GM23338 (cell line): ENCODE data around the gene SIGLEC8. TPM values are rescaled to one million over a fixed set of nuclear protein-coding genes. Genes with fewer than 3 reads are reported as not detected.

Experiments
- ATAC-seq: fragments of 200-7000 bp; cut with Tn5 transposase; 3 replicates; pipeline ENCODE4 v1.9.1; 2020
- DNase-seq: peaks from one replicate; pipeline ENCODE4 v3.0.0-alpha.2; 2015; ENCODE audit warnings: low spot score
- H2AFZ ChIP-seq: fragments of 200-600 bp; sonication (generic); 2 replicates; pipeline ENCODE4 v1.8.0; 2016; ENCODE audit warnings: antibody characterized with exemption, mild to moderate bottlenecking, moderate library complexity
- H3F3A ChIP-seq: fragments of 200-600 bp; sonication (generic); replicated peaks from 2 replicates; pipeline ENCODE4 v1.8.0; 2017; ENCODE audit warnings: antibody characterized with exemption, mixed run types, low read depth
- H3K27ac ChIP-seq: fragments of 200-600 bp; sonication (generic); 2 replicates; pipeline ENCODE4 v1.6.1; 2016; ENCODE audit warnings: low read depth
- H3K27me3 ChIP-seq: fragments of 200-600 bp; sonication (generic); 2 replicates; pipeline ENCODE4 v1.8.0; 2016; ENCODE audit warnings: mild to moderate bottlenecking, mixed run types, moderate library complexity; ENCODE audit not compliant: insufficient read depth
- H3K36me3 ChIP-seq: fragments of 200-600 bp; sonication (generic); 2 replicates; pipeline ENCODE4 v1.8.0; 2016; ENCODE audit warnings: mild to moderate bottlenecking; ENCODE audit not compliant: insufficient read depth
- H3K4me1 ChIP-seq: fragments of 200-600 bp; sonication (generic); 2 replicates; pipeline ENCODE4 v1.8.0; 2016; ENCODE audit warnings: mild to moderate bottlenecking, moderate library complexity; ENCODE audit not compliant: insufficient read depth
- H3K4me2 ChIP-seq: fragments of 200-600 bp; sonication (generic); 2 replicates; pipeline ENCODE4 v1.7.1; 2017; ENCODE audit warnings: mixed run types
- H3K4me3 ChIP-seq: fragments of 200-600 bp; sonication (generic); 2 replicates; pipeline ENCODE4 v1.6.1; 2016; ENCODE audit warnings: mixed run types
- H3K79me2 ChIP-seq: fragments of 200-600 bp; sonication (generic); replicated peaks from 2 replicates; pipeline ENCODE4 v1.8.0; 2017; ENCODE audit warnings: mild to moderate bottlenecking; ENCODE audit not compliant: insufficient read depth
- H3K9me2 ChIP-seq: fragments of 200-600 bp; sonication (generic); 2 replicates; pipeline ENCODE4 v1.8.0; 2017; ENCODE audit not compliant: insufficient read depth
- H4K20me1 ChIP-seq: fragments of 200-600 bp; sonication (generic); replicated peaks from 2 replicates; pipeline ENCODE4 v1.8.0; 2017; ENCODE audit warnings: mild to moderate bottlenecking; ENCODE audit not compliant: insufficient read depth
- H3K27ac Mint-ChIP-seq: 2 replicates; pipeline ENCODE4 v1.8.0; 2020; ENCODE audit warnings: inconsistent platforms, mild to moderate bottlenecking, moderate library complexity, mixed read lengths
- H3K27me3 Mint-ChIP-seq: 3 replicates; pipeline ENCODE4 v1.8.0; 2022; ENCODE audit warnings: low read depth, mild to moderate bottlenecking, moderate library complexity, mixed read lengths, inconsistent platforms; ENCODE audit not compliant: insufficient read depth, poor library complexity
- H3K36me3 Mint-ChIP-seq: 3 replicates; pipeline ENCODE4 v1.8.0; 2021; ENCODE audit warnings: low read depth, mild to moderate bottlenecking, inconsistent platforms, moderate library complexity, mixed read lengths
- H3K4me1 Mint-ChIP-seq: 3 replicates; pipeline ENCODE4 v1.8.0; 2020; ENCODE audit warnings: mild to moderate bottlenecking, inconsistent platforms, mixed read lengths
- H3K4me3 Mint-ChIP-seq: 3 replicates; pipeline ENCODE4 v1.8.0; 2021; ENCODE audit warnings: moderate library complexity, mild to moderate bottlenecking, inconsistent platforms, mixed read lengths
- H3K9me3 Mint-ChIP-seq: 3 replicates; pipeline ENCODE4 v1.8.0; 2020; ENCODE audit warnings: moderate library complexity, mild to moderate bottlenecking, inconsistent platforms, mixed read lengths
- CREB1 ChIP-seq: fragments of 250-450 bp; sonication (Bioruptor Pico); IDR thresholded peaks from 2 replicates; pipeline ENCODE4 v1.5.0; 2020; ENCODE audit warnings: low read depth, mild to moderate bottlenecking, moderate library complexity
- CTCF ChIP-seq, 2 experiments: fragments of 200-600 bp in 1 of 2; sonication (generic) in 1 of 2; conservative IDR thresholded peaks; 2 replicates each; pipeline versions ENCODE4 v1.5.1 to v1.6.1; 2016 to 2017; ENCODE audit warnings: antibody characterized with exemption in 2 of 2, low read depth in 2 of 2, mild to moderate bottlenecking in 2 of 2, moderate library complexity in 1 of 2
- ETS1 ChIP-seq: IDR thresholded peaks from 2 replicates; pipeline ENCODE4 v1.6.1; 2016; ENCODE audit warnings: antibody characterized with exemption
- EZH2 ChIP-seq: fragments of 200-600 bp; sonication (generic); IDR thresholded peaks from one replicate; pipeline ENCODE4 v1.8.0; 2017; ENCODE audit warnings: antibody characterized with exemption, mild to moderate bottlenecking, low read depth; ENCODE audit not compliant: unreplicated experiment
- EZH2phosphoT487 ChIP-seq: fragments of 200-600 bp; sonication (generic); IDR thresholded peaks from one replicate; pipeline ENCODE4 v1.8.1; 2018; ENCODE audit warnings: antibody characterized with exemption; ENCODE audit not compliant: unreplicated experiment
- JUNB ChIP-seq: IDR thresholded peaks from one replicate; pipeline ENCODE4 v1.6.1; 2016; ENCODE audit warnings: antibody characterized with exemption; ENCODE audit not compliant: unreplicated experiment
- NANOG ChIP-seq: IDR thresholded peaks from 2 replicates; pipeline ENCODE4 v1.6.1; 2016; ENCODE audit warnings: antibody characterized with exemption, borderline replicate concordance
- POLR2AphosphoS5 ChIP-seq: IDR thresholded peaks from 2 replicates; pipeline ENCODE4 v1.6.1; 2016; ENCODE audit warnings: antibody characterized with exemption, low read depth
- STAT1 ChIP-seq: IDR thresholded peaks from one replicate; pipeline ENCODE4 v1.6.1; 2016; ENCODE audit warnings: antibody characterized with exemption; ENCODE audit not compliant: unreplicated experiment
- ZNF114 ChIP-seq: fragments of 250-450 bp; sonication (Bioruptor Pico); IDR thresholded peaks from 2 replicates; pipeline ENCODE4 v1.5.0; 2020; ENCODE audit warnings: mild to moderate bottlenecking, moderate library complexity
- ZNF331 ChIP-seq: fragments of 250-450 bp; sonication (Bioruptor Pico); IDR thresholded peaks from 2 replicates; pipeline ENCODE4 v1.5.0; 2020; ENCODE audit warnings: low read depth, mild to moderate bottlenecking, moderate library complexity
- ZNF462 ChIP-seq: fragments of 250-450 bp; sonication (Bioruptor Pico); IDR thresholded peaks from 2 replicates; pipeline ENCODE4 v1.5.0; 2020; ENCODE audit warnings: mild to moderate bottlenecking, moderate library complexity
- polyA plus RNA-seq: library from polyadenylated mRNA; unstranded; fragments of >200 nt; fragmentation: Nextera tagmentation; extraction: Ambion mirVana; gene quantifications from 2 replicates; pipeline ENCODE4 v1.2.1, GENCODE V29; 2016
- total RNA-seq: library from RNA; depleted of rRNA; stranded (reverse); fragments of >200 nt; shearing (Covaris generic); gene quantifications from 2 replicates; pipeline ENCODE4 v1.2.3, GENCODE V29; 2014
- TF ChIP-seq, protein P1 (sequence below): IDR thresholded peaks from one replicate; pipeline ENCODE4 v1.6.1; 2018; ENCODE audit warnings: antibody characterized with exemption; ENCODE audit not compliant: unreplicated experiment

Gene SIGLEC8
- total and polyA plus RNA-seq, 2 experiments from 2014 or later: not detected

- no peak overlapping the region for H3K4me3 Mint-ChIP-seq
- H3K36me3 Mint-ChIP-seq: peaks cover 7% of the 10 kb centered on the region
- H3K27ac ChIP-seq: no peak overlapping the region
- H3K79me2 ChIP-seq: no peaks in the 10 kb centered on the region
- no peaks in the 10 kb centered on the region for H4K20me1 ChIP-seq
- no peaks in the 10 kb centered on the region for H3K4me1 ChIP-seq
- H2AFZ ChIP-seq: no peak overlapping the region
- DNase-seq (no peak), ATAC-seq (no peak)
- H3K4me2 ChIP-seq: no peak overlapping the region
- no peaks in the 10 kb centered on the region for H3F3A ChIP-seq
- peaks cover 3% of the 10 kb centered on the region; the same call in 1 of the 2 replicates for H3K9me2 ChIP-seq
- TF ChIP-seq ETS1 (no peak), CTCF (conservative IDR thresholded peaks at IDR 0.05; ENCODE audit: low read depth in 2 of 2) (no peak), ZNF462 (CRISPR knock-in tag) (no peak), POLR2AphosphoS5 (no peak), EZH2phosphoT487 (no peak), ZNF331 (CRISPR knock-in tag) (no peak), ZNF114 (CRISPR knock-in tag) (no peak), STAT1 (no peak), EZH2 (no peak), JUNB (no peak), CREB1 (CRISPR knock-in tag) (no peak), NANOG (no peak)
- TF ChIP-seq, protein P1, sequence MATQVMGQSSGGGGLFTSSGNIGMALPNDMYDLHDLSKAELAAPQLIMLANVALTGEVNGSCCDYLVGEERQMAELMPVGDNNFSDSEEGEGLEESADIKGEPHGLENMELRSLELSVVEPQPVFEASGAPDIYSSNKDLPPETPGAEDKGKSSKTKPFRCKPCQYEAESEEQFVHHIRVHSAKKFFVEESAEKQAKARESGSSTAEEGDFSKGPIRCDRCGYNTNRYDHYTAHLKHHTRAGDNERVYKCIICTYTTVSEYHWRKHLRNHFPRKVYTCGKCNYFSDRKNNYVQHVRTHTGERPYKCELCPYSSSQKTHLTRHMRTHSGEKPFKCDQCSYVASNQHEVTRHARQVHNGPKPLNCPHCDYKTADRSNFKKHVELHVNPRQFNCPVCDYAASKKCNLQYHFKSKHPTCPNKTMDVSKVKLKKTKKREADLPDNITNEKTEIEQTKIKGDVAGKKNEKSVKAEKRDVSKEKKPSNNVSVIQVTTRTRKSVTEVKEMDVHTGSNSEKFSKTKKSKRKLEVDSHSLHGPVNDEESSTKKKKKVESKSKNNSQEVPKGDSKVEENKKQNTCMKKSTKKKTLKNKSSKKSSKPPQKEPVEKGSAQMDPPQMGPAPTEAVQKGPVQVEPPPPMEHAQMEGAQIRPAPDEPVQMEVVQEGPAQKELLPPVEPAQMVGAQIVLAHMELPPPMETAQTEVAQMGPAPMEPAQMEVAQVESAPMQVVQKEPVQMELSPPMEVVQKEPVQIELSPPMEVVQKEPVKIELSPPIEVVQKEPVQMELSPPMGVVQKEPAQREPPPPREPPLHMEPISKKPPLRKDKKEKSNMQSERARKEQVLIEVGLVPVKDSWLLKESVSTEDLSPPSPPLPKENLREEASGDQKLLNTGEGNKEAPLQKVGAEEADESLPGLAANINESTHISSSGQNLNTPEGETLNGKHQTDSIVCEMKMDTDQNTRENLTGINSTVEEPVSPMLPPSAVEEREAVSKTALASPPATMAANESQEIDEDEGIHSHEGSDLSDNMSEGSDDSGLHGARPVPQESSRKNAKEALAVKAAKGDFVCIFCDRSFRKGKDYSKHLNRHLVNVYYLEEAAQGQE: no peak
- peaks cover 50% of the 10 kb centered on the region for H3K9me3 Mint-ChIP-seq
- no peaks in the 10 kb centered on the region for H3K36me3 ChIP-seq
- no peak overlapping the region for H3K27ac Mint-ChIP-seq
- H3K27me3 Mint-ChIP-seq: peaks cover 9% of the 10 kb centered on the region
- H3K4me1 Mint-ChIP-seq: no peaks in the 10 kb centered on the region; the same call in 2 of the 3 replicates
- no peaks in the 10 kb centered on the region for H3K27me3 ChIP-seq
- H3K4me3 ChIP-seq: no peak overlapping the region
These were observed 772 bp downstream of the SIGLEC8 start for GRCh38 chr19:51457351-51458013.
